Cardiac fibroblast (primary cell): Measurements from ENCODE around the gene TRIM67.
A peak's percentile ranks its signal among the peaks of the same experiment; 100 is the strongest.

ENCODE experiments used
- DNase-seq, 2 donors: peaks; one replicate each; pipeline versions ENCODE4 v3.0.0 to v3.0.0-alpha.2; 2010; ENCODE audit warnings: low read depth in 2 of 2
- H3K4me3 ChIP-seq, 2 donors: replicated peaks in 1 of 2; 1 replicate in 1 of 2; 2 replicates in 1 of 2; pipeline ENCODE4 v1.5.1; 2011; ENCODE audit warnings: low read depth in 2 of 2, low read length in 2 of 2, mild to moderate bottlenecking in 2 of 2, moderate library complexity in 1 of 2
- CTCF ChIP-seq: IDR thresholded peaks from one replicate; pipeline ENCODE4 v1.5.1; 2011; ENCODE audit warnings: low read depth, mild to moderate bottlenecking, low read length, inconsistent platforms

TRIM67 gene

GRCh38 chr1:231161667-231162296, at the start of gene TRIM67:
TSS of gene TRIM67 (plus strand) at chr1:231162058. CDS start at chr1:231162970, 912 bp downstream.
- H3K4me3 ChIP-seq, result peak within 1 kb of the TSS; percentile 8 to 26
- TF ChIP-seq CTCF, result no peak
- peak in 1 of 2 donors; percentile 7 for DNase-seq

GRCh38 chr1:231116738-231117137, 45.1 kb upstream of the TRIM67 start:
- no peak for TF ChIP-seq CTCF
- no peak overlapping the region for H3K4me3 ChIP-seq
- no peak for DNase-seq

- no peak overlapping the region for H3K4me3 ChIP-seq
- no peak for DNase-seq
- TF ChIP-seq CTCF, result no peak
Observed at GRCh38 chr1:231118704-231119453, 43.0 kb upstream of the TRIM67 start.

- TF ChIP-seq CTCF, result no peak
- no peak for DNase-seq
- H3K4me3 ChIP-seq, result no peak overlapping the region
Observed at GRCh38 chr1:231121533-231121932, 40.3 kb upstream of the TRIM67 start.

- no peak for DNase-seq
- TF ChIP-seq CTCF, result no peak
- no peak overlapping the region for H3K4me3 ChIP-seq
Observed at GRCh38 chr1:231122143-231122542, 39.7 kb upstream of the TRIM67 start.

GRCh38 chr1:231124746-231125145, 37.1 kb upstream of the TRIM67 start:
- H3K4me3 ChIP-seq, result no peak overlapping the region
- no peak for TF ChIP-seq CTCF
- no peak for DNase-seq
